Adrenal gland (tissue), 12 donors: ENCODE results near the gene INSRR. TPM values are rescaled to one million over a fixed set of nuclear protein-coding genes. Genes with fewer than 3 reads are reported as not detected.

ENCODE experiments used
- DNase-seq, 7 donors: peaks; one replicate each; pipeline ENCODE4 v3.0.0-alpha.2; 2019 to 2020
- H3K27ac ChIP-seq, 5 donors: fragments of 200-600 bp; sonication (generic) in 4 of 5; 1 replicate in 3 of 5; 2 replicates in 2 of 5; pipeline versions ENCODE4 v1.5.1 to v1.8.0; 2016 to 2020; ENCODE audit warnings: mild to moderate bottlenecking in 1 of 5
- H3K27me3 ChIP-seq: fragments of 200-600 bp; 2 replicates; pipeline ENCODE4 v1.8.0; 2021
- H3K36me3 ChIP-seq, 2 donors: fragments of 200-600 bp; replicated peaks in 1 of 2; 1 replicate in 1 of 2; 2 replicates in 1 of 2; pipeline versions ENCODE4 v1.5.1 to v1.8.0; 2018 to 2022
- H3K4me1 ChIP-seq, 2 donors: fragments of 200-600 bp; replicated peaks in 1 of 2; 1 replicate in 1 of 2; 2 replicates in 1 of 2; pipeline versions ENCODE4 v1.5.1 to v1.8.0; 2018 to 2021
- H3K4me3 ChIP-seq, 4 donors: fragments of 200-600 bp; sonication (generic) in 3 of 4; one replicate each; pipeline ENCODE4 v1.5.1; 2016 to 2018
- H3K9me3 ChIP-seq, 3 donors: fragments of 200-600 bp; sonication (generic) in 1 of 3; replicated peaks in 1 of 3; 1 replicate in 2 of 3; 2 replicates in 1 of 3; pipeline versions ENCODE4 v1.5.1 to v1.8.0; 2016 to 2021
- CTCF ChIP-seq, 6 experiments: fragments of 450-650 bp in 4 of 6; fragments of 200-600 bp in 2 of 6; sonication (generic) in 1 of 6; IDR thresholded peaks; 1 replicate in 5 of 6; 2 replicates in 1 of 6; pipeline versions ENCODE4 v1.5.1 to v1.8.0; 2016 to 2021; ENCODE audit warnings: antibody characterized with exemption in 6 of 6, mild to moderate bottlenecking in 2 of 6, moderate library complexity in 1 of 6
- POLR2A ChIP-seq, 2 donors: fragments of 450-650 bp; IDR thresholded peaks; one replicate each; pipeline ENCODE4 v1.6.1; 2017; ENCODE audit warnings: antibody characterized with exemption in 2 of 2, mild to moderate bottlenecking in 2 of 2, moderate library complexity in 1 of 2
- WGBS, 4 donors: extraction: QIAGEN DNeasy Blood & Tissue Kit in 2 of 4; methylation state at CpG; one replicate each; pipeline versions ENCODE4 v1.1.5 to v1.1.7; 2013 to 2017; 5-methylcytosine and 5-hydroxymethylcytosine counted together
- intact Hi-C, 2 donors: fragments of 100-400 bp; cut with DNase I; formaldehyde crosslinking; loops; one replicate each; pipeline versions ENCODE4 v1.14.1 to v1.15.0; 2022 to 2023
- polyA plus RNA-seq, 3 donors: library from polyadenylated mRNA; stranded (reverse); fragments of 200-250 nt in 2 of 3; fragments of 350-450 nt in 1 of 3; fragmentation: Illumina TruSeq in 1 of 3; extraction: RNeasy Lipid Tissue Mini Kit (QIAGEN cat#74804) in 1 of 3; gene quantifications; one replicate each; pipeline ENCODE4 v1.2.3, GENCODE V29; 2013 to 2014
- total RNA-seq, 9 donors: library from RNA; depleted of rRNA in 4 of 9; stranded (reverse); fragments of >200 nt in 4 of 9; fragments of 120-200 nt in 1 of 9; fragmentation: NEBNext Ultra II Directional in 1 of 9; extraction: Animal tissue kit (Norgen Biotek cat#: 25700) in 1 of 9; gene quantifications; one replicate each; pipeline versions ENCODE4 v1.1.0 to v1.2.4, GENCODE V29; 2013 to 2023
- donor health status: healthy with polysubstance abuse.
- donor health status: Bipolar disorder and iron deficiency.
- donor health status: DM: yes; HTN: yes; CAD: no.
- donor health status: DM: no; HTN: no; CAD: no.
- donor health status: DM: no; HTN: no; CAD: no.
- donor health status: DM: yes; HTN: yes; CAD: no.

The INSRR gene
- total and polyA plus RNA-seq, 12 donors, result 0.04 to 8.7 (median 0.35) TPM; not detected in 2

- Histone ChIP-seq H3K4me1 (no peaks in the 10 kb centered on the region), H3K27ac (no peak overlapping the region), H3K4me3 (no peak overlapping the region), H3K9me3 (no peaks in the 10 kb centered on the region), H3K27me3 (no peaks in the 10 kb centered on the region), H3K36me3 (no peaks in the 10 kb centered on the region)
- intact Hi-C loops, result no loop called here
- TF ChIP-seq CTCF (IDR thresholded peaks at IDR 0.05) (no peak), POLR2A (IDR thresholded peaks at IDR 0.05) (no peak)
- DNase-seq, result no peak
- WGBS, 4 donors, result 41 to 84% (median 53%) methylated on average over 1 of the region's 1 CpG
Measured at GRCh38 chr1:156826630-156827029, 32.3 kb downstream of the INSRR start.

GRCh38 chr1:156823210-156823790 is 35.6 kb downstream of the INSRR start:
- no peaks in the 10 kb centered on the region for H3K4me1 ChIP-seq
- H3K36me3 ChIP-seq, result no peaks in the 10 kb centered on the region
- no peak overlapping the region for H3K4me3 ChIP-seq
- TF ChIP-seq CTCF (IDR thresholded peaks at IDR 0.05) (no peak), POLR2A (IDR thresholded peaks at IDR 0.05) (no peak)
- H3K9me3 ChIP-seq, result no peaks in the 10 kb centered on the region
- H3K27me3 ChIP-seq, result no peaks in the 10 kb centered on the region
- 79 to 89% (median 85%) methylated on average over 4 to 5 of the region's 5 CpGs for WGBS, 4 donors
- no peak for DNase-seq
- H3K27ac ChIP-seq, result no peak overlapping the region
- intact Hi-C loops, result no loop called here

- TF ChIP-seq CTCF (IDR thresholded peaks at IDR 0.05), result no peak
- TF ChIP-seq POLR2A (IDR thresholded peaks at IDR 0.05), result no peak
- H3K9me3 ChIP-seq, result no peaks in the 10 kb centered on the region
- no peak overlapping the region for H3K4me3 ChIP-seq
- intact Hi-C loops, result no loop called here
- H3K4me1 ChIP-seq, result no peaks in the 10 kb centered on the region
- no peak for DNase-seq
- H3K27me3 ChIP-seq, result no peaks in the 10 kb centered on the region
- H3K36me3 ChIP-seq, result no peaks in the 10 kb centered on the region
- 48 to 72% (median 70%) methylated on average over 1 of the region's 1 CpG for WGBS, 4 donors
- no peak overlapping the region for H3K27ac ChIP-seq
Measured at GRCh38 chr1:156822680-156823079, 36.2 kb downstream of the INSRR start.

- TF ChIP-seq POLR2A (IDR thresholded peaks at IDR 0.05) (no peak), CTCF (IDR thresholded peaks at IDR 0.05) (no peak)
- intact Hi-C loops, result no loop called here
- no peaks in the 10 kb centered on the region for H3K27me3 ChIP-seq
- H3K36me3 ChIP-seq, result no peaks in the 10 kb centered on the region
- no peak overlapping the region for H3K4me3 ChIP-seq
- H3K9me3 ChIP-seq, result no peaks in the 10 kb centered on the region
- no peak for DNase-seq
- H3K27ac ChIP-seq, result no peak overlapping the region
- WGBS, 4 donors, result 69 to 77% (median 73%) methylated on average over 4 of the region's 4 CpGs
- no peaks in the 10 kb centered on the region for H3K4me1 ChIP-seq
Measured at GRCh38 chr1:156821801-156822200, 37.1 kb downstream of the INSRR start.
